K562 (cell line): ENCODE results near the gene ZNF575. TPM values are rescaled to one million over a fixed set of nuclear protein-coding genes. Genes with fewer than 3 reads are reported as not detected.

ENCODE experiments used
- BCOR ChIP-seq: fragments of 450-650 bp; IDR thresholded peaks from 2 replicates; pipeline ENCODE4 v1.6.1; 2016
- DPF2 ChIP-seq: fragments of 450-650 bp; IDR thresholded peaks from 2 replicates; pipeline ENCODE4 v1.6.1; 2016
- POLR2H ChIP-seq: IDR thresholded peaks from 2 replicates; pipeline ENCODE4 v1.6.1; 2016; ENCODE audit warnings: missing genetic modification characterization, low read depth, mild to moderate bottlenecking, control low read depth, missing compliant biosample characterization, moderate library complexity
- polyA plus RNA-seq, 8 experiments: library from polyadenylated mRNA; depleted of rRNA in 4 of 8; stranded (reverse) in 5 of 8; unstranded in 3 of 8; fragments of >200 nt; fragmentation: Nextera tagmentation in 2 of 8; fragmentation: Illumina TruSeq in 1 of 8; extraction: Ambion mirVana in 2 of 8; extraction: Trizol in 1 of 8; gene quantifications; 2 replicates each; pipeline versions ENCODE4 v1.2.1 to v1.2.3, GENCODE V29; 2011 to 2014; ENCODE audit warnings: inconsistent platforms in 1 of 8, missing spikeins in 1 of 8
- total RNA-seq, 7 experiments: library from RNA; depleted of rRNA in 6 of 7; stranded (reverse); fragments of >200 nt in 6 of 7; fragmentation: Illumina TruSeq in 2 of 7; extraction: Trizol in 2 of 7; gene quantifications; 2 replicates each; pipeline versions ENCODE4 v1.2.1 to v1.2.3, GENCODE V29; 2011 to 2021; ENCODE audit warnings: low replicate concordance in 1 of 7
- TF ChIP-seq, protein P1 (sequence below): fragments of 250-450 bp; sonication (Bioruptor Pico); IDR thresholded peaks from 2 replicates; pipeline ENCODE4 v1.5.0; 2021; ENCODE audit warnings: mild to moderate bottlenecking, moderate library complexity
- TF ChIP-seq, protein P2 (sequence below), 2 experiments: fragments of 450-650 bp in 1 of 2; IDR thresholded peaks; 2 replicates each; pipeline ENCODE4 v1.6.1; 2011 to 2017; ENCODE audit warnings: low read depth in 2 of 2, antibody characterized with exemption in 1 of 2, borderline replicate concordance in 1 of 2, low read length in 1 of 2, mild to moderate bottlenecking in 1 of 2, mixed read lengths in 1 of 2; ENCODE audit not compliant: control insufficient read depth in 1 of 2

The ZNF575 gene
- total and polyA plus RNA-seq, 9 of the 15 experiments (the other 6 are each of a cell fraction or from before 2014, with no cell fraction given): 0.20 to 0.98 (median 0.32) TPM; not detected in 6

- no peak for TF ChIP-seq DPF2
- TF ChIP-seq, protein P1, sequence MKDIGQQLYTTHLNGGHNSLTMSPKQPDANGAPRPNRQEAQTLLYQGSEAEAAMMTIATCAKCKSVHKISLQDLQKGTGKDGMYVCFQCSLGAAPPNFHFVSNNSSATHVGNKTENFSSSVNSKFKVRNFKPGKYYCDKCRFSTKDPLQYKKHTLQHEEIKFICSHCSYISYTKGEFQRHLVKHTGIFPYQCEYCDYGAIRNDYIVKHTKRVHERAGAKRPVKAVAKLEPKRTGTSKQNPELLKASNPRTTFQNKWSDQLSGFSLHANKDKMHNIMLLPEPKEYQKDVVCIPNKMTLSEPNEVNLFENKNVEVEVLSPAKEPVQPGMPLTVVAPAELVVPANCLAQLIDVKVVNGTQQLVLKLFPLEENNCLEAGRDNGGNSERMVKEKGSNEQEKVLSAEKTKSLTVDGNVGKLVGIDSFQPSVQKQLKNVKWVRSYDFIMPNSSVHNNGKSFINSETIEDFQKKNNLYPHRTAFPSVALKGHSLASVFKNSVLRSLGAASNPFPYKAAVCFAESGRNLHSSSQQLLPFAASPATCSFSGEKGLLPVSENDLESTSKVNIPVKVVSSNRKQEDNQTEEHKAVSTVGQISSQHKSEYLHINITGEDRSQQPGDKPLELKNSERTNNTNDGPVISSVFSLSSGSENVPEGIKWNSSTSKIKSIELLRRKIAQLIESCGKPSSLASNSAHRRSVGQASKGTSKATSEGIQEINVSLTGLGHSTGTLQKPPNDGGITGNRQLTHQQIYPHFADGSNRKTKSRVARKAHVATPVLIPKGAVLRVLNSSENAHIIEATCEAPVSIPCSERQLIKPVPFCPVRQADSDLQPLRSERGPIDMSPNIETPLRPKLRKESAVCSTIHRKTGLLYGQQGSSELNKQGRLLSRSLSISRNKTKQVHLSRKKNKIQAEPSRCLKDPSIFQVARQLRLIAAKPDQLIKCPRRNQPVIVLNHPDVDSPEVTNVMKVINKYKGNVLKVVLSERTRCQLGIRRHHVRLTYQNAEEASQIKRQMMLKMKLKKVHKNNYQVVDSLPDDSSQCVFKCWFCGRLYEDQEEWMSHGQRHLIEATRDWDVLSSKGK (CRISPR knock-in tag): no peak
- no peak for TF ChIP-seq POLR2H (tag)
- TF ChIP-seq, protein P2, sequence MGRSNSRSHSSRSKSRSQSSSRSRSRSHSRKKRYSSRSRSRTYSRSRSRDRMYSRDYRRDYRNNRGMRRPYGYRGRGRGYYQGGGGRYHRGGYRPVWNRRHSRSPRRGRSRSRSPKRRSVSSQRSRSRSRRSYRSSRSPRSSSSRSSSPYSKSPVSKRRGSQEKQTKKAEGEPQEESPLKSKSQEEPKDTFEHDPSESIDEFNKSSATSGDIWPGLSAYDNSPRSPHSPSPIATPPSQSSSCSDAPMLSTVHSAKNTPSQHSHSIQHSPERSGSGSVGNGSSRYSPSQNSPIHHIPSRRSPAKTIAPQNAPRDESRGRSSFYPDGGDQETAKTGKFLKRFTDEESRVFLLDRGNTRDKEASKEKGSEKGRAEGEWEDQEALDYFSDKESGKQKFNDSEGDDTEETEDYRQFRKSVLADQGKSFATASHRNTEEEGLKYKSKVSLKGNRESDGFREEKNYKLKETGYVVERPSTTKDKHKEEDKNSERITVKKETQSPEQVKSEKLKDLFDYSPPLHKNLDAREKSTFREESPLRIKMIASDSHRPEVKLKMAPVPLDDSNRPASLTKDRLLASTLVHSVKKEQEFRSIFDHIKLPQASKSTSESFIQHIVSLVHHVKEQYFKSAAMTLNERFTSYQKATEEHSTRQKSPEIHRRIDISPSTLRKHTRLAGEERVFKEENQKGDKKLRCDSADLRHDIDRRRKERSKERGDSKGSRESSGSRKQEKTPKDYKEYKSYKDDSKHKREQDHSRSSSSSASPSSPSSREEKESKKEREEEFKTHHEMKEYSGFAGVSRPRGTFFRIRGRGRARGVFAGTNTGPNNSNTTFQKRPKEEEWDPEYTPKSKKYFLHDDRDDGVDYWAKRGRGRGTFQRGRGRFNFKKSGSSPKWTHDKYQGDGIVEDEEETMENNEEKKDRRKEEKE (IDR thresholded peaks at IDR 0.05; ENCODE audit: borderline replicate concordance in 1 of 2, control insufficient read depth in 1 of 2, low read depth in 2 of 2, low read length in 1 of 2): no peak
- TF ChIP-seq BCOR: no peak
Observed at GRCh38 chr19:43490759-43491158, 42.2 kb upstream of the ZNF575 start (continued).
